ENCODE results near the gene NKX2-3. TPM values are rescaled to one million over a fixed set of nuclear protein-coding genes. Genes with fewer than 3 reads are reported as not detected.

NKX2-3 gene
- total RNA-seq, 2 experiments from 2014 or later = not detected

DNA sequence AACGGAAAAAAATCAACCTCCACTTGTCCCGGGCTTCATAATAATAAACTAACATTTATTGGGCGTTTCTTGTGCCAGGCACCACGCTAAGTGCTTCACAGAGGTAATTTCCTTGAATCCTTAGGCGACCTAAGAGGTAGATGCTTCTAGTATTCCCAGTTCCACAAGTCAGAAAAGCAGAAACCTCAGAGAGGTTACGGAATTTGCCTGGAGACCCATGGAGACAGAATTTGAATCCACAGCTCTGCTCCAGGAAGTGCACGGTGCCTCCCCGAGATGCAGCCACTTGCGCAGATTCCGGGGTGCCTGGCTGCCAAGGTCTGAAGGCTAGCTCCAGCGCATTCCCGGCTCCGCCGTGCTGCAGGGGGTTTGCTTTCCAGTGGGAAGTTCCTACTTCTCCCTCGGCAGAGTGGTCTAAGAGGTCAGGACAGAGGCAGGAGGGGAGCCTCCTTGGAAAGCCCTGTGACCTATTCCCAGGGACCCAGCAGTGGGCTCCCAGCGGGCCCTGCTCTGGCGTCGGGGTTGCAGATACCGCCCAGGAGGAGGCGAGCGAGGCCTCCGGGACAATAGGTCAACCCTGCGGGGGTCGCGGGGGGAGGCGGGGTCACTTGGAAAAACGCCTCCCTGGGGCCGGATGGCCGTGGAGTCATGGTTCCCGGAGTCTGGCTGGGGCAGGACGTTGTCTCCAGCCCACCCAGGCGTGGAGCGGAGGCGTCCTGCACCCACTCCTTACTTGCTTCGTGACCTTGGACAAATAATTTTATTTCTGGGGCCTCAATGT is 10.1 kb upstream of the NKX2-3 start:
- H3K4me3 ChIP-seq (ENCODE audit: low read length) = no peak overlapping the region
- H3K4me3 Mint-ChIP-seq = no peak overlapping the region
- H3K4me1 ChIP-seq (ENCODE audit: insufficient read depth, low read length) = no peaks in the 10 kb centered on the region
- H3K27ac Mint-ChIP-seq = no peak overlapping the region
- CTCF ChIA-PET = no interaction called here
- no peak for ATAC-seq (ENCODE audit: poor library complexity)
- H3K9me3 Mint-ChIP-seq = no peaks in the 10 kb centered on the region
- H3K36me3 Mint-ChIP-seq (ENCODE audit: low read depth) = no peaks in the 10 kb centered on the region
- peaks cover 56 to 76% of the 10 kb centered on the region in 2 experiments for H3K27me3 ChIP-seq (ENCODE audit: control insufficient read depth in 1 of 2, insufficient read depth in 2 of 2, low read length in 2 of 2)
- DNase-seq = no peak
- peaks cover 0 to 32% of the 10 kb centered on the region in 2 experiments for H3K9me3 ChIP-seq (ENCODE audit: control insufficient read depth in 1 of 2, insufficient read depth in 1 of 2, low read length in 2 of 2)
- H3K36me3 ChIP-seq (ENCODE audit: insufficient read depth, low read length) = no peaks in the 10 kb centered on the region
- POLR2A ChIA-PET = no interaction called here
- H3K4me1 Mint-ChIP-seq (ENCODE audit: low read depth) = no peaks in the 10 kb centered on the region
- intact Hi-C loops (cut with DNase I, micrococcal nuclease) = no loop called here
- H3K27me3 Mint-ChIP-seq = peaks cover 83% of the 10 kb centered on the region
- no peak for TF ChIP-seq CTCF (IDR thresholded peaks at IDR 0.05)
- H3K27ac ChIP-seq (ENCODE audit: low read depth in 1 of 2, low read length in 2 of 2) = no peak overlapping the region

DNA sequence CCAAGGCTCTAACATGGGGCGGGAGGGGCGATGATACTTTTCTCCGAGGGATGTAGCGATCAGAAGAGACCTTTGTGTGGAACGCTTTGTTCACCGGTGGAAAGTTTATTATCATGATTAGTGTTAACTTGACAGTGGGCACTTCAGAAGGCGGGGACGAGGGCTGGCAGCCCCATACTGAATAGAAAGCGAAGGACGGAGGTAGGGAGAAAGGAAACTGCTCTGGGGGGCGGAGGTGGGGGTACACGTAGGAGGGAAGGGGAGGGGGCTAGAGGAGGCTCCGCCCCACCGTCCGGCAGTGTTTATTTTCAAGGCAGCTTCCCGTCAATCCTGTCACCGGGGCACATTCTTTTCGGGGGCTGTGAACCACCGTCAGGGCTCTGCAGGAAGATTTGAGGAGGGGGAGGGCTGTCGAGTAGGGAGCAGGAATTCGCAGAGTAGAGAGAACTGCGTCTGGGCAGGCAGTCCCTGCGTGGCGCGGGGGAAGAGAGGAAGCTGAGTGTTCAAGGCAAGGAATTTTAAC is 9.4 kb upstream of the NKX2-3 start:
- Histone ChIP-seq H3K4me1 (ENCODE audit: insufficient read depth, low read length) (no peaks in the 10 kb centered on the region), H3K36me3 (ENCODE audit: insufficient read depth, low read length) (no peaks in the 10 kb centered on the region), H3K4me3 (ENCODE audit: low read length) (no peak overlapping the region), H3K27me3 (ENCODE audit: control insufficient read depth in 1 of 2, insufficient read depth in 2 of 2, low read length in 2 of 2) (peaks cover 62 to 80% of the 10 kb centered on the region in 2 experiments), H3K9me3 (ENCODE audit: control insufficient read depth in 1 of 2, insufficient read depth in 1 of 2, low read length in 2 of 2) (peaks cover 0 to 33% of the 10 kb centered on the region in 2 experiments), H3K27ac (ENCODE audit: low read depth in 1 of 2, low read length in 2 of 2) (no peak overlapping the region)
- Mint-ChIP-seq H3K36me3 (ENCODE audit: low read depth) (no peaks in the 10 kb centered on the region), H3K4me1 (ENCODE audit: low read depth) (peaks cover 6% of the 10 kb centered on the region), H3K4me3 (no peak overlapping the region), H3K9me3 (no peaks in the 10 kb centered on the region), H3K27ac (no peak overlapping the region), H3K27me3 (peaks cover 83% of the 10 kb centered on the region)
- ChIA-PET POLR2A (no interaction called here), CTCF (no interaction called here)
- ATAC-seq (ENCODE audit: poor library complexity) = no peak
- TF ChIP-seq CTCF (IDR thresholded peaks at IDR 0.05) = no peak
- intact Hi-C loops (cut with DNase I, micrococcal nuclease) = no loop called here
- no peak for DNase-seq

DNA sequence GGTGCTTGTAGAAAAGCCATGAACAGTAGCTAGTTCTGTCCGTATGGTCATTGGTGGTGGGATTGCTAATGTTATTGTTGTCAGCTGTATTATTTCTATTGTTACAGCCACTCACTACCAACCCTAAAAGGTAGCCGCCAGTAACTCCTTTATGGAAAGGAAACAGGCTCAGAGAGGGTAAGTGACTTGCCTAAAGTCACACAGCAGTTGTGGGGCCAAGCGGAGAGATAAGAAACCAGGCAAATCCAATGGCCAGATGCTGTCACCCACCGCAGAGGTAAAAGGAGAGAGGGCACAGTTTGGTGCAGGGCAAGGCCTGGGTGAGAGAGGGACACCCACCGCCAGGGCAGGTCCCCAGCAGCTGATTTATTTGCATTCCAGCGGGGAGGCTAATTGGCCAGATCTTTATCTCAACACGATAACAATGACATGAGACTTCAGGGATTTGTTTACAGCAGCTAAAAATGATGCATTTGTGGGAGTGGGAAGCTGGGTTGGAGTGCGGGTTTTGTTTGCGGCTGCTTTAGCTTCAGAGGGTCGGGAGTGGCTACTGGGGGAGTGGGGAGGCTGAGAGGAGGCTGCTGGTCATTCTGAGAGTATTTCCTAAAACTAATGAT is 8.6 kb upstream of the NKX2-3 start:
- no peak for DNase-seq
- ChIA-PET POLR2A (no interaction called here), CTCF (no interaction called here)
- no peaks in the 10 kb centered on the region for H3K36me3 ChIP-seq (ENCODE audit: insufficient read depth, low read length)
- H3K4me1 ChIP-seq (ENCODE audit: insufficient read depth, low read length) = no peaks in the 10 kb centered on the region
- Mint-ChIP-seq H3K9me3 (no peaks in the 10 kb centered on the region), H3K36me3 (ENCODE audit: low read depth) (no peaks in the 10 kb centered on the region), H3K27me3 (peaks cover 86% of the 10 kb centered on the region), H3K4me1 (ENCODE audit: low read depth) (peaks cover 12% of the 10 kb centered on the region), H3K27ac (no peak overlapping the region), H3K4me3 (no peak overlapping the region)
- H3K9me3 ChIP-seq (ENCODE audit: control insufficient read depth in 1 of 2, insufficient read depth in 1 of 2, low read length in 2 of 2) = peaks cover 0 to 33% of the 10 kb centered on the region in 2 experiments
- TF ChIP-seq CTCF (IDR thresholded peaks at IDR 0.05) = no peak
- H3K27me3 ChIP-seq (ENCODE audit: control insufficient read depth in 1 of 2, insufficient read depth in 2 of 2, low read length in 2 of 2) = peaks cover 60 to 87% of the 10 kb centered on the region in 2 experiments
- no peak overlapping the region for H3K27ac ChIP-seq (ENCODE audit: low read depth in 1 of 2, low read length in 2 of 2)
- intact Hi-C loops (cut with DNase I, micrococcal nuclease) = no loop called here
- H3K4me3 ChIP-seq (ENCODE audit: low read length) = no peak overlapping the region
- no peak for ATAC-seq (ENCODE audit: poor library complexity)

Measured in CD4-positive, alpha-beta T cell (primary cell).